Right lobe of liver (tissue), 6 donors: ENCODE results near the gene SNUPN. TPM values are rescaled to one million over a fixed set of nuclear protein-coding genes. Genes with fewer than 3 reads are reported as not detected.

Experiments used
- ATAC-seq, 4 donors: fragments of 200-7000 bp; cut with Tn5 transposase; one replicate each; pipeline ENCODE4 v1.9.1; 2020; ENCODE audit warnings: mild to moderate bottlenecking in 4 of 4, moderate library complexity in 4 of 4
- DNase-seq, 3 donors: peaks; one replicate each; pipeline ENCODE4 v3.0.0-alpha.2; 2020
- H3K27ac ChIP-seq, 3 donors: fragments of 200-600 bp; one replicate each; pipeline ENCODE4 v1.8.0; 2022
- H3K27me3 ChIP-seq, 2 donors: fragments of 200-600 bp; one replicate each; pipeline ENCODE4 v1.8.0; 2022
- H3K36me3 ChIP-seq, 4 donors: fragments of 200-600 bp; sonication (generic) in 1 of 4; one replicate each; pipeline versions ENCODE4 v1.5.1 to v1.8.0; 2017 to 2022; ENCODE audit warnings: control low read depth in 1 of 4
- H3K4me1 ChIP-seq, 4 donors: fragments of 200-600 bp; sonication (generic) in 1 of 4; one replicate each; pipeline versions ENCODE4 v1.5.1 to v1.8.0; 2017 to 2022; ENCODE audit warnings: control low read depth in 1 of 4
- H3K4me3 ChIP-seq, 3 donors: fragments of 200-600 bp; one replicate each; pipeline ENCODE4 v1.8.0; 2022
- H3K9me3 ChIP-seq, 4 donors: fragments of 200-600 bp; sonication (generic) in 1 of 4; one replicate each; pipeline versions ENCODE4 v1.5.1 to v1.8.0; 2017 to 2022; ENCODE audit warnings: control low read depth in 1 of 4
- POLR2A ChIP-seq: fragments of 450-650 bp; IDR thresholded peaks from one replicate; pipeline ENCODE4 v1.6.1; 2017; ENCODE audit warnings: antibody characterized with exemption, mild to moderate bottlenecking
- WGBS: methylation state at CpG from one replicate; pipeline ENCODE4 v1.1.6; 2018; ENCODE audit warnings: low coverage, low lambda C conversion rate; ENCODE audit not compliant: insufficient coverage; ENCODE audit errors: missing lambda C conversion rate; 5-methylcytosine and 5-hydroxymethylcytosine counted together
- intact Hi-C, 2 donors: fragments of 100-400 bp; cut with DNase I; formaldehyde crosslinking; loops; one replicate each; pipeline versions ENCODE4 v1.11.2 to v1.14.1; 2022
- total RNA-seq, 6 experiments: library from RNA; depleted of rRNA in 2 of 6; stranded (reverse); fragments of >200 nt in 2 of 6; fragmentation: NEBNext Ultra II Directional in 3 of 6; extraction: Animal tissue kit (Norgen Biotek cat#: 25700) in 3 of 6; gene quantifications; one replicate each; pipeline versions ENCODE4 v1.1.0 to v1.2.4, GENCODE V29; 2016 to 2023
- TF ChIP-seq, protein P1 (sequence below), 4 donors: fragments of 200-600 bp in 3 of 4; fragments of 450-650 bp in 1 of 4; IDR thresholded peaks; one replicate each; pipeline versions ENCODE4 v1.5.1 to v1.8.0; 2016 to 2022; ENCODE audit warnings: antibody characterized with exemption in 4 of 4, mild to moderate bottlenecking in 2 of 4
- donor health status: DM: no; HTN: yes; CAD: no.
- donor health status: DM: no; HTN: no; CAD: no.
- donor health status: DM: no; HTN: no; CAD: no.
- donor health status: DM: no; HTN: yes; CAD: no.
- donor health status: DM: no; HTN: yes; CAD: no.

Gene SNUPN
- total RNA-seq, 6 experiments from 2014 or later = 11.1 to 19.4 (median 13.3) TPM

DNA sequence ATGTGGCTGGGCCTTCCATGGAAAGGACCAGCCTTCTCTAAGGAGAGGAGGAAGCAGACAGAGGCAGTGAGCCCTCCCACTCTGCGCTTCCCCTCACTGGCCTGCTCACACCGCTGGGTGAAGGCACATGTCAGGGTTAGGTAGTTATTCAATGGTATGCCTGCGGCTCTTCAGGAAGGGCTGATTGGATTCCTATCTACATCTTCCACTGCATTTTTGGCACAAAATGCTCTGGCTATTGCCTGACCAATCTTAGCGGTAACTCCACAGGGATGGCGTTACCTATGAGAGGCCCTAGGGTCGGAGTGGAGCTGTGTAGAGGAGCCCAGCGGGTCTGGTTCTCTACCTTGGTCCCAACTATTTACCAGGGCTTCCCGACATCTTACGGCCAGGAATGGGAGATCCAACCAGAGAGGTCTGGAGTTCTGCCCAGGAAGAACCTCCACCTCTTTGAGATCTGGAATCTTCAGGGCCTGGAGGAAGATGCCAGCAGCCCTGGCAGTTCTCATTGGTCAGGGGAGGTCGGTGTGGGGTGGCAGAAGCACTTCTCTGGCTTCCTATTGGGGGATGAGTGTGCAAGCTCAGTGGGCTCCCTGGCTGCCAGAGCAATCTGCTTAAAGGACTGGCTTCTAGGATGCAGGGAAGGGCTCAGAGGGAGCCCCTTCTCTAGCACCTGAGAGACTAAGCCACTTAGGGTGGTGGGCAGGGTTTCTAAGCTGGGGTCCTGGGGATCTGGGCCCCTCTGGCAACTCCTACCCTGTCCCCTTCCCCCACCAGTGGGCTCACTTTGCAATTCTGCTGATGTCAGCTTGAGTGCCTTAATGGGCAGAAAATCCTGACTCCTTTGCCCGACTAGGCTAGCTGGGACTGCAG lies 46.4 kb upstream of the SNUPN start:
- Histone ChIP-seq H3K4me3 (no peak overlapping the region), H3K4me1 (peaks cover 0 to 10% (median under 1%) of the 10 kb centered on the region in 4 donors), H3K36me3 (no peaks in the 10 kb centered on the region), H3K27ac (no peak overlapping the region), H3K27me3 (no peaks in the 10 kb centered on the region), H3K9me3 (no peaks in the 10 kb centered on the region)
- WGBS = 76% methylated on average over 6 of the region's 11 CpGs
- DNase-seq = no peak
- ATAC-seq = no peak
- TF ChIP-seq, protein P1, sequence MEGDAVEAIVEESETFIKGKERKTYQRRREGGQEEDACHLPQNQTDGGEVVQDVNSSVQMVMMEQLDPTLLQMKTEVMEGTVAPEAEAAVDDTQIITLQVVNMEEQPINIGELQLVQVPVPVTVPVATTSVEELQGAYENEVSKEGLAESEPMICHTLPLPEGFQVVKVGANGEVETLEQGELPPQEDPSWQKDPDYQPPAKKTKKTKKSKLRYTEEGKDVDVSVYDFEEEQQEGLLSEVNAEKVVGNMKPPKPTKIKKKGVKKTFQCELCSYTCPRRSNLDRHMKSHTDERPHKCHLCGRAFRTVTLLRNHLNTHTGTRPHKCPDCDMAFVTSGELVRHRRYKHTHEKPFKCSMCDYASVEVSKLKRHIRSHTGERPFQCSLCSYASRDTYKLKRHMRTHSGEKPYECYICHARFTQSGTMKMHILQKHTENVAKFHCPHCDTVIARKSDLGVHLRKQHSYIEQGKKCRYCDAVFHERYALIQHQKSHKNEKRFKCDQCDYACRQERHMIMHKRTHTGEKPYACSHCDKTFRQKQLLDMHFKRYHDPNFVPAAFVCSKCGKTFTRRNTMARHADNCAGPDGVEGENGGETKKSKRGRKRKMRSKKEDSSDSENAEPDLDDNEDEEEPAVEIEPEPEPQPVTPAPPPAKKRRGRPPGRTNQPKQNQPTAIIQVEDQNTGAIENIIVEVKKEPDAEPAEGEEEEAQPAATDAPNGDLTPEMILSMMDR (IDR thresholded peaks at IDR 0.05) = no peak
- TF ChIP-seq POLR2A = no peak
- intact Hi-C loops = no loop called here

DNA sequence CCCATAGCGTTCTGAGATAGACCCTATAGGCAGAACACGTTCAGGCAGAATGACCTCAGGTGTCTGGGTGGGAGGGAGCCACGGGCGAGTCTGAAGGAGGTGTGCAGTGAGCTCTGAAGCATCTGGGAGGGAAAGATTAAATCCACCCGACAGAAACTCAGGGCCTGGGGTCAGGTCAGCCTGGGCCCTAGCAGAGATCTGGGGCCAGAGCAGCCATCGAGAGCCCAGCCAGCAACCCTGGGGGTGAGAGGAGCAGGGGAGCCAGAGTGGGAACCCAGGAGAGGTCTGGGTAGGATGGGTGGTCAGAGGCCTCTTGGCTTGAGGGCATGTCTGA lies 44.3 kb upstream of the SNUPN start:
- peaks cover 0 to 19% (median 6%) of the 10 kb centered on the region in 4 donors for H3K4me1 ChIP-seq
- no peaks in the 10 kb centered on the region for H3K9me3 ChIP-seq
- H3K4me3 ChIP-seq = no peak overlapping the region
- WGBS = 60% methylated on average over 2 of the region's 6 CpGs
- H3K27me3 ChIP-seq = no peaks in the 10 kb centered on the region
- ATAC-seq (no peak), DNase-seq (no peak)
- intact Hi-C loops = no loop called here
- TF ChIP-seq, protein P1 (IDR thresholded peaks at IDR 0.05) = no peak
- TF ChIP-seq POLR2A = no peak
- no peak overlapping the region for H3K27ac ChIP-seq
- no peaks in the 10 kb centered on the region for H3K36me3 ChIP-seq

DNA sequence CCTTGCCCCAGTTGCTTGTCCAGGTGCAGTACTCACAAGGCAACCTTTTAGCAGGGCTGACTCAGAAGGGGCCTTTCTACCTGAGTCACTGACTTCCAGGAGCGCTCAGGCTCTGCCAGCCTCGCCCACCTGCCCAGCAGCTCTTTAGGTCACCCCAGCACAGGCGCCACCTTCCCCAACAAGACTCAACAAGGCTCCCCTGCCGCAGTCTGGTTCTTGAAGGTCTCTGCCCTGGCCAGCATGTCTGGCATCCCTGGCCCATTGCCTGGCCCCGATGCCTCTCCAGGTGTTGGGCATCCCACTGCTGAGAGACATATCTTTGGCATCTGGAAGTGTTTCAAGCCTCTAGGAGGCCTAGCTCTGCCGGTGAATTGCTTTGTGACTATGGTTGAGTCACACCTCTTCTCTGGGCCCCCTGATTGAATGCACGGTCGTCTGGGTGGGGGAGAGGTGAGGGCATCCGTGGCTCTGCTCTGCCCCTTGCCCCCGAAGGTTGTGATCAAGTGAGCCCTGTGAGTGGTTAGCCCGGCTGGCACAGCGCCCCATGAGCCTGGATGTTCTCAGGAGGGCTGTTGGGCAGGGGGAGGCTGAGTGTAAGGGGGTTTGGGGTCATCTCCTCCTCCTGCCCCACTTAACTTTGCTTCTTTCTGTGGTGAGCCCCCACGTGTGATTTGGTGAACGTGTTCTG lies 43.8 kb upstream of the SNUPN start:
- WGBS = 80% methylated on average over 1 of the region's 14 CpGs
- H3K27me3 ChIP-seq = no peaks in the 10 kb centered on the region
- H3K4me1 ChIP-seq = peaks cover 0 to 19% (median 8%) of the 10 kb centered on the region in 4 donors
- DNase-seq (no peak), ATAC-seq (no peak)
- H3K9me3 ChIP-seq = no peaks in the 10 kb centered on the region
- H3K36me3 ChIP-seq = no peaks in the 10 kb centered on the region
- intact Hi-C loops = no loop called here
- no peak for TF ChIP-seq POLR2A
- H3K27ac ChIP-seq = no peak overlapping the region
- no peak overlapping the region for H3K4me3 ChIP-seq

DNA sequence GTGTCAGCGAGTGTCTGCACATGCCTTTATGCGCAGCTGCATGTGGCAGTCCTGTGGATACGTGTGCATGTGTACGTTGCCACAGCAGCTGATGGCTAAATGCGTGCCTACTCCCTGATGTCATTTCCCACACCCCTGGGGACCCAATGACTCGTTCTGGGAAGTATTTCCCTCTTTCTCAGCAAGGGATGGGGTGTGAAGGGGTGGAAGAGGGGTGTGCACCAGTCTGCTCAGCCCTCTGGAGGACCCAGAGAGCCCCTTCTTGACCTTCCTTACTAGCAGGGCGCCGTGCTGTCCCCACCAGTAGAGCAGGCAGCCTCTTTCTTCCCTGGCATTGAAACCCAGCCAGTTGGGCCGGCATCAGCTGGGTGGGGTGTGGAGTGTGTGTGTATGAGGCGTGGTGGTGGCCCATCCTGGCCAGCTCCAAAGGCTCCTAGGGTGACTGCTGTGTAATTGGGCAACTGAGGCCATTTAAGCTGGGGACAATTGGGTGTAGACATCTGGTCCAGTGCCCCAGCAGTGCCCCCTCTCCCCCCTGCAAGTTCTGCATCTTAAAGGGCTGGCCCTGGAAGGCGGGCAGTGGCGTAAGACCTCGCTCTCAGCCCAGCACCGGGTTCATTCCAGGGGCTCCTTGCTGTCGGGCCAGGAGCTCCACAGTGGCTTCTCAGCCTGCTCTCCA lies 41.4 kb upstream of the SNUPN start:
- TF ChIP-seq, protein P1 (IDR thresholded peaks at IDR 0.05) = no peak
- TF ChIP-seq POLR2A = no peak
- ATAC-seq (peak in 1 of 4 donors; percentile 22), DNase-seq (peak in 1 of 3 donors; percentile 30)
- intact Hi-C loops = no loop called here
- Histone ChIP-seq H3K4me3 (no peak overlapping the region), H3K27ac (peak overlapping the region in 1 of 3 donors; percentile 29), H3K36me3 (no peaks in the 10 kb centered on the region), H3K4me1 (peaks cover 0 to 30% (median 16%) of the 10 kb centered on the region in 4 donors), H3K9me3 (no peaks in the 10 kb centered on the region), H3K27me3 (no peaks in the 10 kb centered on the region)
- no CpG with 5 or more reads among the region's 15 CpGs for WGBS
